Effector memory CD4-positive, alpha-beta T cell (primary cell): ENCODE measurements around the gene UMODL1.
"Not testable (repeated sequence)": the region's sequence is repeated elsewhere in the genome, so short reads cannot be mapped to it uniquely, and the experiment has no call there.

Experiments used
- DNase-seq, 3 donors: peaks; one replicate each; pipeline ENCODE4 v3.0.0-alpha.2; 2020
- H3K27ac ChIP-seq: 2 replicates; pipeline ENCODE4 v1.7.0; 2013; ENCODE audit warnings: mild to moderate bottlenecking, low read length, moderate library complexity; ENCODE audit not compliant: insufficient read depth, poor library complexity, severe bottlenecking
- H3K27me3 ChIP-seq: replicated peaks from 2 replicates; pipeline ENCODE4 v1.7.0; 2013; ENCODE audit warnings: mild to moderate bottlenecking, low read length; ENCODE audit not compliant: insufficient read depth, control insufficient read depth, poor library complexity, severe bottlenecking
- H3K36me3 ChIP-seq: 2 replicates; pipeline ENCODE4 v1.7.0; 2013; ENCODE audit warnings: mild to moderate bottlenecking, low read length, moderate library complexity; ENCODE audit not compliant: control insufficient read depth, insufficient read depth
- H3K4me1 ChIP-seq: 2 replicates; pipeline ENCODE4 v1.7.0; 2013; ENCODE audit warnings: low read length, mild to moderate bottlenecking; ENCODE audit not compliant: control insufficient read depth, insufficient read depth, poor library complexity, severe bottlenecking
- H3K4me3 ChIP-seq: 2 replicates; pipeline ENCODE4 v1.7.0; 2013; ENCODE audit warnings: low read length, low read depth, mild to moderate bottlenecking; ENCODE audit not compliant: insufficient read depth, poor library complexity, severe bottlenecking
- H3K9me3 ChIP-seq: 2 replicates; pipeline ENCODE4 v1.7.0; 2013; ENCODE audit warnings: mild to moderate bottlenecking, low read length, moderate library complexity; ENCODE audit not compliant: control insufficient read depth

Gene UMODL1

GRCh38 chr21:42067531-42068255 lies 3.4 kb upstream of the UMODL1 start:
- Histone ChIP-seq H3K4me3 (no peak overlapping the region), H3K27me3 (no peaks in the 10 kb centered on the region), H3K4me1 (peaks cover 12% of the 10 kb centered on the region), H3K9me3 (no peaks in the 10 kb centered on the region), H3K27ac (no peak overlapping the region), H3K36me3 (no peaks in the 10 kb centered on the region)
- DNase-seq = no peak

- Histone ChIP-seq H3K27me3 (no peaks in the 10 kb centered on the region), H3K36me3 (no peaks in the 10 kb centered on the region), H3K27ac (no peak overlapping the region), H3K9me3 (no peaks in the 10 kb centered on the region), H3K4me3 (no peak overlapping the region), H3K4me1 (peaks cover 12% of the 10 kb centered on the region)
- DNase-seq = no peak
These were observed 2.9 kb upstream of the UMODL1 start for GRCh38 chr21:42068256-42068545.

GRCh38 chr21:42068592-42068991 lies 2.5 kb upstream of the UMODL1 start:
- Histone ChIP-seq H3K36me3 (no peaks in the 10 kb centered on the region), H3K4me3 (no peak overlapping the region), H3K27ac (no peak overlapping the region), H3K4me1 (peaks cover 12% of the 10 kb centered on the region), H3K27me3 (no peaks in the 10 kb centered on the region), H3K9me3 (no peaks in the 10 kb centered on the region)
- no peak for DNase-seq

- H3K36me3 ChIP-seq = no peaks in the 10 kb centered on the region
- no peak for DNase-seq
- no peak overlapping the region for H3K27ac ChIP-seq
- peaks cover 5% of the 10 kb centered on the region for H3K4me1 ChIP-seq
- H3K4me3 ChIP-seq = no peak overlapping the region
- H3K9me3 ChIP-seq = no peaks in the 10 kb centered on the region
- no peaks in the 10 kb centered on the region for H3K27me3 ChIP-seq
These were observed 1.8 kb upstream of the UMODL1 start for GRCh38 chr21:42069327-42069726.

GRCh38 chr21:42069843-42070242 lies 1.3 kb upstream of the UMODL1 start:
- H3K27me3 ChIP-seq = no peaks in the 10 kb centered on the region
- DNase-seq = no peak
- H3K36me3 ChIP-seq = no peaks in the 10 kb centered on the region
- peaks cover under 1% of the 10 kb centered on the region for H3K4me1 ChIP-seq
- no peak overlapping the region for H3K4me3 ChIP-seq
- H3K9me3 ChIP-seq = no peaks in the 10 kb centered on the region
- H3K27ac ChIP-seq = no peak overlapping the region

- Histone ChIP-seq H3K27ac (no peak overlapping the region), H3K4me1 (no peaks in the 10 kb centered on the region), H3K9me3 (no peaks in the 10 kb centered on the region), H3K4me3 (no peak overlapping the region), H3K27me3 (no peaks in the 10 kb centered on the region), H3K36me3 (no peaks in the 10 kb centered on the region)
- DNase-seq = no peak
These were observed 2.3 kb downstream of the UMODL1 start for GRCh38 chr21:42073145-42074099.

- Histone ChIP-seq H3K27me3 (no peaks in the 10 kb centered on the region), H3K27ac (no peak overlapping the region), H3K9me3 (no peaks in the 10 kb centered on the region), H3K4me1 (no peaks in the 10 kb centered on the region), H3K4me3 (no peak overlapping the region), H3K36me3 (no peaks in the 10 kb centered on the region)
- DNase-seq = no peak
These were observed 4.8 kb downstream of the UMODL1 start for GRCh38 chr21:42075686-42076471.

- not testable (repeated sequence) for H3K27ac ChIP-seq, H3K9me3 ChIP-seq, H3K27me3 ChIP-seq, DNase-seq, H3K4me3 ChIP-seq, H3K36me3 ChIP-seq, H3K4me1 ChIP-seq
These were observed 6.6 kb downstream of the UMODL1 start for GRCh38 chr21:42077685-42078238.

GRCh38 chr21:42078247-42079007 lies 7.3 kb downstream of the UMODL1 start:
- H3K27me3 ChIP-seq, H3K27ac ChIP-seq, H3K4me1 ChIP-seq, H3K4me3 ChIP-seq, DNase-seq, H3K9me3 ChIP-seq, H3K36me3 ChIP-seq: not testable (repeated sequence)
